NT2/D1 (cell line): ENCODE measurements around the gene WNT1.

Source experiments
- SUZ12 ChIP-seq: IDR thresholded peaks from 2 replicates; pipeline ENCODE4 v1.6.1; 2011; ENCODE audit not compliant: insufficient read length, insufficient read depth; ENCODE audit errors: extremely low read depth
- YY1 ChIP-seq: IDR thresholded peaks from 2 replicates; pipeline ENCODE4 v1.6.1; 2011; ENCODE audit not compliant: insufficient read length, insufficient read depth

- TF ChIP-seq YY1 (no peak), SUZ12 (no peak)
Measured at GRCh38 chr12:48985475-48985897, 7.4 kb downstream of the WNT1 start.
